ENCODE measurements around the gene ACKR3.

ACKR3 gene

GRCh38 chr2:236571145-236571544, 1.5 kb downstream of the ACKR3 start:
- DNase-seq: no peak

GRCh38 chr2:236572482-236572881, 2.9 kb downstream of the ACKR3 start:
- no peak for DNase-seq

- no peak for DNase-seq
Measured at GRCh38 chr2:236573066-236573929, 3.7 kb downstream of the ACKR3 start.

- DNase-seq: no peak
Measured at GRCh38 chr2:236574000-236574399, 4.4 kb downstream of the ACKR3 start.

GRCh38 chr2:236574424-236575145, 5.0 kb downstream of the ACKR3 start:
- no peak for DNase-seq

GRCh38 chr2:236575510-236575909, 5.9 kb downstream of the ACKR3 start:
- no peak for DNase-seq

- no peak for DNase-seq
Measured at GRCh38 chr2:236576087-236576486, 6.5 kb downstream of the ACKR3 start.

- DNase-seq: no peak
Measured at GRCh38 chr2:236576953-236577352, 7.3 kb downstream of the ACKR3 start.

- DNase-seq: no peak
Measured at GRCh38 chr2:236577481-236578410, 8.1 kb downstream of the ACKR3 start.

- DNase-seq: no peak
Measured at GRCh38 chr2:236578411-236578846, 8.8 kb downstream of the ACKR3 start.

- DNase-seq: no peak
Measured at GRCh38 chr2:236579048-236579745, 9.6 kb downstream of the ACKR3 start.

GRCh38 chr2:236579746-236580315, 10.2 kb downstream of the ACKR3 start:
- DNase-seq: no peak

- DNase-seq: no peak
Measured at GRCh38 chr2:236580746-236581355, 11.2 kb downstream of the ACKR3 start.

GRCh38 chr2:236581546-236581945, 11.9 kb downstream of the ACKR3 start:
- DNase-seq: no peak

- no peak for DNase-seq
Measured at GRCh38 chr2:236582968-236583367, 13.3 kb downstream of the ACKR3 start.

GRCh38 chr2:236583621-236584203, 14.1 kb downstream of the ACKR3 start:
- DNase-seq: no peak

- DNase-seq: no peak
Measured at GRCh38 chr2:236584521-236585384, 15.1 kb downstream of the ACKR3 start.

GRCh38 chr2:236585966-236586365, 16.3 kb downstream of the ACKR3 start:
- no peak for DNase-seq

- no peak for DNase-seq
Measured at GRCh38 chr2:236587861-236588815, 18.5 kb downstream of the ACKR3 start.
